HCT116 (cell line): Measurements from ENCODE around the gene SENP1. TPM values are rescaled to one million over a fixed set of nuclear protein-coding genes. Genes with fewer than 3 reads are reported as not detected.

Experiments used
- ATAC-seq: fragments of 200-7000 bp; cut with Tn5 transposase; 2 replicates; pipeline ENCODE4 v1.9.1; 2020; ENCODE audit warnings: mild to moderate bottlenecking, moderate library complexity
- BruUV-seq: library from RNA; stranded (reverse); fragments of 400-500 nt; replicated peaks from 2 replicates; lab custom pipeline; 2021; lab: Mats Ljungman, UMichigan
- CTCF ChIA-PET: fragments of 300-600 bp; sonication (Branson Sonifier 250); formaldehyde crosslinking; loops from one replicate; lab custom pipeline; 2021; ENCODE audit warnings: antibody characterized with exemption; lab: Charles Lee
- POLR2A ChIA-PET: fragments of 300-600, 350-600 bp; sonication (Branson Sonifier 250); formaldehyde crosslinking; loops from one replicate; lab custom pipeline; 2021; ENCODE audit warnings: antibody characterized with exemption; lab: Charles Lee
- RAD21 ChIA-PET, 2 experiments: fragments of 300-600 bp; sonication (Branson Sonifier 250); formaldehyde crosslinking; loops; one replicate each; lab custom pipeline; 2023; ENCODE audit warnings: low total read pairs in 2 of 2; ENCODE audit not compliant: uncharacterized antibody in 2 of 2, unreplicated experiment in 2 of 2, low non-redundant PET in 1 of 2; lab: Charles Lee
- DNase-seq: peaks from one replicate; pipeline ENCODE4 v3.0.0-alpha.2; 2010; ENCODE audit warnings: low read depth, low spot score
- H2AFZ ChIP-seq: fragments of 200-600 bp; shearing (Covaris generic), sonication (generic); 2 replicates; pipeline ENCODE4 v1.6.1; 2017; ENCODE audit warnings: low read depth, mixed run types, mixed read lengths, antibody characterized with exemption, low read length; ENCODE audit not compliant: poor library complexity, severe bottlenecking
- H3K27ac ChIP-seq: 2 replicates; pipeline ENCODE4 v1.5.1; 2012; ENCODE audit warnings: low read depth, low read length
- H3K27me3 ChIP-seq: fragments of 200-600 bp; sonication (generic); 2 replicates; pipeline ENCODE4 v1.6.1; 2016; ENCODE audit warnings: mixed run types, low read length, mixed read lengths; ENCODE audit not compliant: insufficient read depth
- H3K36me3 ChIP-seq, 2 experiments: fragments of 200-500 bp in 1 of 2; fragments of 200-600 bp in 1 of 2; sonication (Bioruptor generic) in 1 of 2; sonication (generic) in 1 of 2; 2 replicates each; pipeline versions ENCODE4 v1.5.1 to v1.6.1; 2014 to 2016; ENCODE audit warnings: low read length in 2 of 2, inconsistent platforms in 1 of 2, mixed read lengths in 1 of 2, mixed run types in 1 of 2; ENCODE audit not compliant: insufficient read depth in 2 of 2, control insufficient read depth in 1 of 2
- H3K4me1 ChIP-seq, 2 experiments: fragments of 200-600 bp in 1 of 2; sonication (generic) in 1 of 2; 2 replicates each; pipeline versions ENCODE4 v1.5.1 to v1.6.1; 2012 to 2017; ENCODE audit warnings: low read length in 2 of 2, inconsistent platforms in 1 of 2, mild to moderate bottlenecking in 1 of 2, mixed read lengths in 1 of 2, mixed run types in 1 of 2, moderate library complexity in 1 of 2; ENCODE audit not compliant: insufficient read depth in 2 of 2, control insufficient read depth in 1 of 2
- H3K4me2 ChIP-seq: fragments of 200-600 bp; sonication (generic); 2 replicates; pipeline ENCODE4 v1.6.1; 2017; ENCODE audit warnings: mixed run types, low read length, mixed read lengths
- H3K4me3 ChIP-seq, 2 experiments: fragments of 200-600 bp in 1 of 2; sonication (generic) in 1 of 2; replicated peaks in 1 of 2; 2 replicates each; pipeline ENCODE4 v1.5.1; 2011 to 2016; ENCODE audit warnings: low read length in 2 of 2, control low read depth in 1 of 2, low read depth in 1 of 2, mild to moderate bottlenecking in 1 of 2, mixed read lengths in 1 of 2, mixed run types in 1 of 2
- H3K79me2 ChIP-seq: fragments of 200-600 bp; sonication (generic); 2 replicates; pipeline ENCODE4 v1.6.1; 2017; ENCODE audit warnings: mild to moderate bottlenecking, mixed run types, low read length, moderate library complexity, mixed read lengths; ENCODE audit not compliant: insufficient read depth
- H3K9ac ChIP-seq: fragments of 200-600 bp; sonication (generic); 2 replicates; pipeline ENCODE4 v1.6.1; 2016; ENCODE audit warnings: low read length, mixed read lengths
- H3K9me2 ChIP-seq: fragments of 200-600 bp; sonication (generic), shearing (Covaris generic); 2 replicates; pipeline ENCODE4 v1.6.1; 2017; ENCODE audit warnings: mixed run types, mild to moderate bottlenecking, moderate library complexity; ENCODE audit not compliant: insufficient read depth
- H3K9me3 ChIP-seq, 2 experiments: fragments of 200-500 bp in 1 of 2; fragments of 200-600 bp in 1 of 2; sonication (Bioruptor generic) in 1 of 2; sonication (generic) in 1 of 2; 2 replicates each; pipeline ENCODE4 v1.6.1; 2014 to 2017; ENCODE audit warnings: low read length in 2 of 2, mixed read lengths in 2 of 2, inconsistent platforms in 1 of 2, low read depth in 1 of 2, mild to moderate bottlenecking in 1 of 2, mixed run types in 1 of 2, moderate library complexity in 1 of 2; ENCODE audit not compliant: control insufficient read depth in 1 of 2, insufficient read depth in 1 of 2
- H4K20me1 ChIP-seq: fragments of 200-600 bp; sonication (generic), shearing (Covaris generic); 2 replicates; pipeline ENCODE4 v1.6.1; 2017; ENCODE audit warnings: mixed run types, mild to moderate bottlenecking, moderate library complexity; ENCODE audit not compliant: insufficient read depth
- ATF3 ChIP-seq: IDR thresholded peaks from 2 replicates; pipeline ENCODE4 v1.6.1; 2012
- CBX3 ChIP-seq: IDR thresholded peaks from 2 replicates; pipeline ENCODE4 v1.6.1; 2012; ENCODE audit warnings: low read depth
- CEBPB ChIP-seq: IDR thresholded peaks from 2 replicates; pipeline ENCODE4 v1.6.1; 2012; ENCODE audit warnings: low read depth
- CTCF ChIP-seq, 3 experiments: fragments of 200-600 bp in 1 of 3; sonication (generic) in 1 of 3; IDR thresholded peaks in 2 of 3; conservative IDR thresholded peaks in 1 of 3; 2 replicates each; pipeline ENCODE4 v1.5.1; 2012 to 2017; ENCODE audit warnings: low read depth in 2 of 3, low read length in 2 of 3, antibody characterized with exemption in 1 of 3, borderline replicate concordance in 1 of 3, control low read depth in 1 of 3, mild to moderate bottlenecking in 1 of 3, mixed read lengths in 1 of 3, mixed run types in 1 of 3, moderate library complexity in 1 of 3; ENCODE audit not compliant: insufficient read depth in 1 of 3
- EZH2phosphoT487 ChIP-seq: fragments of 200-600 bp; IDR thresholded peaks from 2 replicates; pipeline ENCODE4 v1.6.1; 2018; ENCODE audit warnings: antibody characterized with exemption, borderline replicate concordance
- FOSL1 ChIP-seq: IDR thresholded peaks from 2 replicates; pipeline ENCODE4 v1.6.1; 2012; ENCODE audit warnings: low read depth
- JUND ChIP-seq: IDR thresholded peaks from 2 replicates; pipeline ENCODE4 v1.6.1; 2012
- MAX ChIP-seq: IDR thresholded peaks from 2 replicates; pipeline ENCODE4 v1.6.1; 2012
- POLR2AphosphoS5 ChIP-seq: IDR thresholded peaks from 2 replicates; pipeline ENCODE4 v1.6.1; 2011; ENCODE audit warnings: mild to moderate bottlenecking, low read depth, low read length, moderate library complexity
- REST ChIP-seq: IDR thresholded peaks from 2 replicates; pipeline ENCODE4 v1.6.1; 2012; ENCODE audit warnings: low read depth
- SIN3A ChIP-seq: IDR thresholded peaks from 2 replicates; pipeline ENCODE4 v1.6.1; 2012; ENCODE audit warnings: low read depth
- SRF ChIP-seq: IDR thresholded peaks from 2 replicates; pipeline ENCODE4 v1.6.1; 2012; ENCODE audit warnings: low read depth
- ZFX ChIP-seq: fragments of 450-650 bp; IDR thresholded peaks from 2 replicates; pipeline ENCODE4 v1.6.1; 2017
- ZNF274 ChIP-seq: fragments of 200-500 bp; sonication (Bioruptor generic); IDR thresholded peaks from 2 replicates; pipeline ENCODE4 v1.6.1; 2014; ENCODE audit warnings: mild to moderate bottlenecking, low read depth, low read length, inconsistent platforms
- intact Hi-C: fragments of 100-400 bp; cut with micrococcal nuclease; formaldehyde crosslinking; loops from 2 replicates; pipeline ENCODE4 v1.10.0; 2022
- total RNA-seq: library from RNA; stranded (reverse); gene quantifications from one replicate; pipeline ENCODE4 v1.2.1, GENCODE V29; 2021; ENCODE audit not compliant: unreplicated experiment

Gene SENP1
- total RNA-seq, 1 experiment from 2014 or later = 17.7 TPM

- H3K9me3 ChIP-seq = no peaks in the 10 kb centered on the region
- no peak overlapping the region for H2AFZ ChIP-seq
- BruUV-seq = no TSS peak
- no peak overlapping the region for H3K4me2 ChIP-seq
- ChIA-PET RAD21 (no interaction called here), CTCF (no interaction called here), POLR2A (no interaction called here)
- peaks cover 21% of the 10 kb centered on the region; the same call in 1 of the 2 replicates for H3K27me3 ChIP-seq
- no peaks in the 10 kb centered on the region for H3K36me3 ChIP-seq
- no peaks in the 10 kb centered on the region for H3K9me2 ChIP-seq
- no peaks in the 10 kb centered on the region for H3K79me2 ChIP-seq
- no peak overlapping the region for H3K4me3 ChIP-seq
- TF ChIP-seq MAX (no peak), SRF (no peak), CTCF (IDR thresholded peaks at IDR 0.05 in 2 of 3, conservative IDR thresholded peaks at IDR 0.05 in 1 of 3; ENCODE audit: borderline replicate concordance in 1 of 3, insufficient read depth in 1 of 3, low read depth in 2 of 3, low read length in 2 of 3) (no peak), EZH2phosphoT487 (no peak), CBX3 (no peak), ZNF274 (no peak), JUND (no peak), ATF3 (no peak), ZFX (no peak), REST (no peak), SIN3A (no peak), POLR2AphosphoS5 (no peak), FOSL1 (no peak), CEBPB (no peak)
- H3K9ac ChIP-seq = no peak overlapping the region
- H3K4me1 ChIP-seq = no peaks in the 10 kb centered on the region
- no peak overlapping the region for H3K27ac ChIP-seq
- no peak for ATAC-seq
- DNase-seq = no peak
- H4K20me1 ChIP-seq = no peaks in the 10 kb centered on the region
- intact Hi-C loops = no loop called here
These were observed 87.8 kb downstream of the SENP1 start for GRCh38 chr12:48017921-48018617.
